ENCODE results near the gene RBM24.
"Not testable (repeated sequence)": the region's sequence is repeated elsewhere in the genome, so short reads cannot be mapped to it uniquely, and the experiment has no call there.

The RBM24 gene

DNA sequence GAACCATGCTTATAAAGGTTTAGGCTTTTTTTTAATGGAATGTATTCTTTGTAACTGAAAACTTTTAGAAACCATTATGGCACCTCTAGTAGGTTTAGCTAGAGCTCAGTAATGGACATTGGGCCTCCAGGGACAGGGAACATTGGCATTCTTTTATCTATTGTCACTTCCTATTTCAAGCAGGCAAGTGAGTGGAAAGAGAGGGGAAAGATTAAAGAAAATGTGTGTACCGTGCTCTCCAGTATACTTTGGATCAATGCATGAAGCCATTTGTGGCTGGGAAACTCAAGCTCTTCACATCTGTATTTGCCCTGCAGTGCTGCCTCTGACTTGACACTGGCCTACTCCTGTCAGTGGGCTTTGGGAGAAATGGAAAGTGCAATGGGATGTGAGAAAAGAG, 18.6 kb downstream of the RBM24 start:
- TF ChIP-seq, protein P1, sequence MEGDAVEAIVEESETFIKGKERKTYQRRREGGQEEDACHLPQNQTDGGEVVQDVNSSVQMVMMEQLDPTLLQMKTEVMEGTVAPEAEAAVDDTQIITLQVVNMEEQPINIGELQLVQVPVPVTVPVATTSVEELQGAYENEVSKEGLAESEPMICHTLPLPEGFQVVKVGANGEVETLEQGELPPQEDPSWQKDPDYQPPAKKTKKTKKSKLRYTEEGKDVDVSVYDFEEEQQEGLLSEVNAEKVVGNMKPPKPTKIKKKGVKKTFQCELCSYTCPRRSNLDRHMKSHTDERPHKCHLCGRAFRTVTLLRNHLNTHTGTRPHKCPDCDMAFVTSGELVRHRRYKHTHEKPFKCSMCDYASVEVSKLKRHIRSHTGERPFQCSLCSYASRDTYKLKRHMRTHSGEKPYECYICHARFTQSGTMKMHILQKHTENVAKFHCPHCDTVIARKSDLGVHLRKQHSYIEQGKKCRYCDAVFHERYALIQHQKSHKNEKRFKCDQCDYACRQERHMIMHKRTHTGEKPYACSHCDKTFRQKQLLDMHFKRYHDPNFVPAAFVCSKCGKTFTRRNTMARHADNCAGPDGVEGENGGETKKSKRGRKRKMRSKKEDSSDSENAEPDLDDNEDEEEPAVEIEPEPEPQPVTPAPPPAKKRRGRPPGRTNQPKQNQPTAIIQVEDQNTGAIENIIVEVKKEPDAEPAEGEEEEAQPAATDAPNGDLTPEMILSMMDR (IDR thresholded peaks at IDR 0.05; ENCODE audit: poor library complexity, severe bottlenecking), result no peak
- no peaks in the 10 kb centered on the region for H3K36me3 ChIP-seq (ENCODE audit: low read depth)
- no peak overlapping the region for H3K27ac ChIP-seq (ENCODE audit: poor library complexity, severe bottlenecking)
- H3K4me1 ChIP-seq (ENCODE audit: insufficient read depth, poor library complexity, severe bottlenecking), result no peaks in the 10 kb centered on the region
- H3K9me3 ChIP-seq (ENCODE audit: severe bottlenecking), result no peaks in the 10 kb centered on the region
- no peak overlapping the region for H3K4me3 ChIP-seq (ENCODE audit: severe bottlenecking)
- DNase-seq (ENCODE audit: low spot score), result no peak
- H3K27me3 ChIP-seq (ENCODE audit: insufficient read depth, poor library complexity, severe bottlenecking), result no peaks in the 10 kb centered on the region
- no peak for ATAC-seq (ENCODE audit: low read depth)

DNA sequence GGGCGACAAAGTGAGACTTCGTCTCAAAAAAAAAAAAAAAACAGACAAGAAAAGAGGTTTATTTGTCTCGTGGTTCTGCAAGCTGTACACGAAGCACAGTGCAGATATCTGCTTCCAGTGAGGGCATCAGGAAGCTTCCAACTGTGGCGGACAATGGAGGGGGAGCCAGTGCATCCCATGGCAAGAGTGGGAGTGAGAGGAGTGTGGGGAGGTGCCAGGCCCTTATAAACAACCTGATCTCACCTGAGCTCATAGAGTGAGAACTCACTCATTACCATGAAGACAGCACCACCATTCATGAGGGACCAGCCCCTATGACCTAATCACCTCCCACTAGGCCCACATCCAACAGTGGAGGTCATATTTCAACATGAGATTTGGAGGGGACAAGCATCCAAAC, 19.5 kb downstream of the RBM24 start:
- TF ChIP-seq, protein P1 (IDR thresholded peaks at IDR 0.05; ENCODE audit: poor library complexity, severe bottlenecking), result no peak
- no peak overlapping the region for H3K27ac ChIP-seq (ENCODE audit: poor library complexity, severe bottlenecking)
- no peak overlapping the region for H3K4me3 ChIP-seq (ENCODE audit: severe bottlenecking)
- H3K27me3 ChIP-seq (ENCODE audit: insufficient read depth, poor library complexity, severe bottlenecking), result no peaks in the 10 kb centered on the region
- no peaks in the 10 kb centered on the region for H3K4me1 ChIP-seq (ENCODE audit: insufficient read depth, poor library complexity, severe bottlenecking)
- ATAC-seq (ENCODE audit: low read depth) (no peak), DNase-seq (ENCODE audit: low spot score) (no peak)
- no peaks in the 10 kb centered on the region for H3K36me3 ChIP-seq (ENCODE audit: low read depth)
- H3K9me3 ChIP-seq (ENCODE audit: severe bottlenecking), result no peaks in the 10 kb centered on the region

DNA sequence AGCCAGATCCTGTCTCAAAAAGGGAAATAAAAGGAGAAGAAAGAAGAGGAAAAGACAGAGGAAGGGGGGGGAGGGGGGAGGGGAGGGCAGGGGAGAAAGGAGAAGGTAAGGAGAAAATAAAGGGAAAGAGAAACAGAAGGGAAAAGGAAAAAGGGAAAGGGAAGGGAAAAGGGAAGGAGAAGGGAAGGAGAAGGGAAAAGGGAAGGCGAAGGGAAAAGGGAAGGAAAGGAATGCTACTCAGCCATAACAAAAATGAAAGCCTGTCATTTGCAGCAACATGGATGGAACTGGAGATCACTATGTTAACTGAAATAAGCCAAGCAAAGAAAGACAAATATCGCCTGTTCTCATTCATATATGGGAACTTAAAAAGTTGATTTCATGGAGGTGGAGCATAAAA, 22.3 kb downstream of the RBM24 start:
- Histone ChIP-seq H3K4me1 (ENCODE audit: insufficient read depth, poor library complexity, severe bottlenecking) (no peaks in the 10 kb centered on the region), H3K27ac (ENCODE audit: poor library complexity, severe bottlenecking) (no peak overlapping the region), H3K36me3 (ENCODE audit: low read depth) (no peaks in the 10 kb centered on the region), H3K4me3 (ENCODE audit: severe bottlenecking) (no peak overlapping the region), H3K27me3 (ENCODE audit: insufficient read depth, poor library complexity, severe bottlenecking) (no peaks in the 10 kb centered on the region), H3K9me3 (ENCODE audit: severe bottlenecking) (no peaks in the 10 kb centered on the region)
- TF ChIP-seq, protein P1 (IDR thresholded peaks at IDR 0.05; ENCODE audit: poor library complexity, severe bottlenecking), result no peak
- ATAC-seq (ENCODE audit: low read depth) (no peak), DNase-seq (ENCODE audit: low spot score) (no peak)

DNA sequence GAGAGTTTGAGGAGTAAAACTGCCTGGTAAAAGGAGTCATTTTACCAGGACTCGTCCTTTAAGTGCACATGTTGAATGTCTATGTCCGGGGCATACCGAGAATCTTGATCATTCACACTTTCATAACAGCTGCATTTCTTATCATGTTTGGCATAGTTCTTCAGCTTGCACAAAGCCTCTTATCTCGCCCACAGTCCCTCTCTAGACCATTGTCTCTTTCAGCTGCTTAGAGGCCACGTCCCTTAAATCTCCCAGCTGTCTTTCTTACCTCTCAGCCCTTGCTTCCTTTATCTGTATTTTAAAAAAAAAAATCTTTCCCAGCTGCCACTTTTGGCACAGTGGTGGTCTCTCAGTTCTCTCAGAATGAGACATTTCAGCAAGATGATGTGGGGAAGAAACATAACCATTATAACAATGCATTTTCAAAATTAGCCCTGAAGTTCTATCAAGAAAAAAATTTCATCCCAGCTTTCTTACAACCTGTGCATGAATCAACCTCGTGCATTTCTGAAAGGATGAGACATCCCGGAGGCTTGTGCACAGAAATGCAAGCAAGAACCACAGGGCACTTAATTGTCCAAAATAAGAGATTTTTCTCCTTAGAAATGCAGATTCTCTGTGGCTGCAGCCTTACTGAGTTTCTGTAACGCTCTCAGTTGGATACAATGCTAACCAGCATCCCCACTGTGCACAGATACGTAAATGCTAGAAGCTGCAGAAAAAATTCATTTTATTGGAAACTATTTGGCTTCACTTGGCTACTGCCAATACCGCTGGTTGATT, 24.2 kb downstream of the RBM24 start:
- TF ChIP-seq, protein P1 (IDR thresholded peaks at IDR 0.05; ENCODE audit: poor library complexity, severe bottlenecking), result no peak
- DNase-seq (ENCODE audit: low spot score) (no peak), ATAC-seq (ENCODE audit: low read depth) (no peak)
- no peak overlapping the region for H3K4me3 ChIP-seq (ENCODE audit: severe bottlenecking)
- H3K36me3 ChIP-seq (ENCODE audit: low read depth), result no peaks in the 10 kb centered on the region
- H3K27me3 ChIP-seq (ENCODE audit: insufficient read depth, poor library complexity, severe bottlenecking), result no peaks in the 10 kb centered on the region
- no peaks in the 10 kb centered on the region for H3K9me3 ChIP-seq (ENCODE audit: severe bottlenecking)
- H3K27ac ChIP-seq (ENCODE audit: poor library complexity, severe bottlenecking), result no peak overlapping the region
- no peaks in the 10 kb centered on the region for H3K4me1 ChIP-seq (ENCODE audit: insufficient read depth, poor library complexity, severe bottlenecking)

DNA sequence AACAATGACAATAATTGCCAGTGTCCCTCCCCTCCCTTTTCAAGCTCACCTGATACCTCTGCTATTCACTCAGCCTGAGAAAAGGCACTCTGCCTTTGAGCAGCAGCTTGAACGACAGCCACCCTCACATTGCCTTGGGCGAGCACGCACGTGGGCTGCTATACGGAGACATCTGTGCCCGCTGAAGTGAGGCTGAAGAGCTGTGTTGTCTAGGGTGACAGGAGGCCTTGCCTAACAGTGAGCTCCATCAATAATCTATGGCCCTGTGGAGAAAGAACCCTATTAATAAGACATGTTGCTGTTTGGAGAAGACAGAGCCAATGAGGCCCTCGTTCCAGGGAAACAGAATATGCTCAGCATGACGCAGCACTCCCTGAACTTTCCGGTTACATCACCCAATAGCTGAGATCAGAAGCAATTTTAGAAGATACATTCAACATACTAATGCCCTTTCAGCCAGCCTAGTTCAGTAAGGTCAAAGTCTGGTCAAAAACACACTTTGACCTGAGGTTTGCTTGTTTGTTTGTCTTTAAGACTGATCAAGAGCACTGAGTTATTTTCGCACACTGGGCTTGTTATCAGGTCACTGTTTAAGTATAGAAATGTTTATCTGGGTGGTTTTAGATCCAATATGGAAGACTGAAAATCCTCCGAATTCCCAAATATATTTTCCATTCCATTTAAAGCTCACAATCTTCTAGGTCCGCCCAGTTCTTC, 30.6 kb downstream of the RBM24 start:
- Histone ChIP-seq H3K4me3 (ENCODE audit: severe bottlenecking) (no peak overlapping the region), H3K27ac (ENCODE audit: poor library complexity, severe bottlenecking) (no peak overlapping the region), H3K4me1 (ENCODE audit: insufficient read depth, poor library complexity, severe bottlenecking) (no peaks in the 10 kb centered on the region), H3K27me3 (ENCODE audit: insufficient read depth, poor library complexity, severe bottlenecking) (no peaks in the 10 kb centered on the region), H3K36me3 (ENCODE audit: low read depth) (no peaks in the 10 kb centered on the region), H3K9me3 (ENCODE audit: severe bottlenecking) (no peaks in the 10 kb centered on the region)
- ATAC-seq (ENCODE audit: low read depth) (no peak), DNase-seq (ENCODE audit: low spot score) (no peak)
- TF ChIP-seq, protein P1 (IDR thresholded peaks at IDR 0.05; ENCODE audit: poor library complexity, severe bottlenecking), result no peak

DNA sequence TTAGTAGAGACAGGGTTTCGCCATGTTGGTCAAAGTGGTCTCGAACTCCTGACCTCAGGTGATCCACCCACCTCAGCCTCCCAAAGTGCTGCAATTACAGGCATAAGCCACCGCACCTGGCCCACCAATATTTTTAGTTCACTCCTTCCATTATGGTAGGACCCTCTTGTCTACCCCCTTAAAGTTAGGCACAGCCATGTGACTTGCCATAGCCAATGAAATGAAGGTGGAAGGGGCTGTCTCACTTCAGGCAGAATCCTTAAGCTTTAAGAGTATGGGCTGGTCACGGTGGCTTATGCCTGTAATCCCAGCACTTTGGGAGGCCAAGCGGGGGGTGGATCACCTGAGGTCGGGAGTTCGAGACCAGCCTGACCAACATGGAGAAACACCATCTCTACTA, 32.1 kb downstream of the RBM24 start:
- H3K27me3 ChIP-seq (ENCODE audit: insufficient read depth, poor library complexity, severe bottlenecking); H3K36me3 ChIP-seq (ENCODE audit: low read depth); ATAC-seq (ENCODE audit: low read depth); H3K27ac ChIP-seq (ENCODE audit: poor library complexity, severe bottlenecking); H3K9me3 ChIP-seq (ENCODE audit: severe bottlenecking); DNase-seq (ENCODE audit: low spot score); H3K4me3 ChIP-seq (ENCODE audit: severe bottlenecking); H3K4me1 ChIP-seq (ENCODE audit: insufficient read depth, poor library complexity, severe bottlenecking): not testable (repeated sequence)
